Vagina (tissue), 2 donors: ENCODE measurements around the gene C17orf113. TPM values are rescaled to one million over a fixed set of nuclear protein-coding genes. Genes with fewer than 3 reads are reported as not detected.

Experiments used
- DNase-seq, 2 donors: peaks; one replicate each; pipeline ENCODE4 v3.0.0-alpha.2; 2017; ENCODE audit errors: extremely low spot score in 2 of 2
- H3K27ac ChIP-seq: fragments of 200-600 bp; sonication (generic); one replicate; pipeline ENCODE4 v1.5.1; 2019
- H3K27me3 ChIP-seq: fragments of 200-600 bp; sonication (generic); one replicate; pipeline ENCODE4 v1.5.1; 2019
- H3K36me3 ChIP-seq, 2 donors: fragments of 200-600 bp; sonication (generic); one replicate each; pipeline ENCODE4 v1.5.1; 2017 to 2019
- H3K4me1 ChIP-seq: fragments of 200-600 bp; sonication (generic); one replicate; pipeline ENCODE4 v1.5.1; 2019
- H3K4me3 ChIP-seq, 2 donors: fragments of 200-600 bp; sonication (generic); 1 replicate in 1 of 2; 2 replicates in 1 of 2; pipeline ENCODE4 v1.5.1; 2016 to 2019
- H3K9me3 ChIP-seq: fragments of 200-600 bp; sonication (generic); one replicate; pipeline ENCODE4 v1.5.1; 2019
- CTCF ChIP-seq, 3 experiments: fragments of 450-650 bp in 2 of 3; fragments of 200-600 bp in 1 of 3; sonication (generic) in 1 of 3; IDR thresholded peaks; one replicate each; pipeline ENCODE4 v1.5.1; 2017 to 2019; ENCODE audit warnings: antibody characterized with exemption in 3 of 3, mild to moderate bottlenecking in 2 of 3, moderate library complexity in 2 of 3
- POLR2A ChIP-seq, 2 donors: fragments of 450-650 bp; IDR thresholded peaks; one replicate each; pipeline ENCODE4 v1.6.1; 2017; ENCODE audit warnings: antibody characterized with exemption in 2 of 2, mild to moderate bottlenecking in 2 of 2, moderate library complexity in 2 of 2
- POLR2AphosphoS5 ChIP-seq, 2 donors: sonication (generic); formaldehyde crosslinking; IDR thresholded peaks; one replicate each; pipeline ENCODE4 v1.9.0; 2017; ENCODE audit warnings: antibody characterized with exemption in 2 of 2, mild to moderate bottlenecking in 2 of 2, low read depth in 1 of 2; ENCODE audit not compliant: insufficient read depth in 1 of 2
- intact Hi-C: fragments of 100-400 bp; cut with DNase I; formaldehyde crosslinking; loops from one replicate; pipeline ENCODE4 v1.15.1; 2023
- total RNA-seq: library from RNA; depleted of rRNA; stranded (reverse); fragments of >200 nt; gene quantifications from one replicate; pipeline ENCODE4 v1.2.3, GENCODE V29; 2016

C17orf113 gene
- total RNA-seq, 1 donor from 2014 or later = 0.49 TPM

GRCh38 chr17:42065201-42065600 is 14.8 kb upstream of the C17orf113 start:
- H3K4me3 ChIP-seq = no peak overlapping the region
- peaks cover 7% of the 10 kb centered on the region for H3K4me1 ChIP-seq
- DNase-seq = no peak
- H3K27me3 ChIP-seq = no peaks in the 10 kb centered on the region
- intact Hi-C loops = loop anchor here (5.0 kb wide), 1 partner anchor 47 kb away; the partner anchor contains the start of gene DHX58
- H3K9me3 ChIP-seq = no peaks in the 10 kb centered on the region
- H3K27ac ChIP-seq = no peak overlapping the region
- H3K36me3 ChIP-seq = no peaks in the 10 kb centered on the region
- TF ChIP-seq CTCF (IDR thresholded peaks at IDR 0.05) (no peak), POLR2A (IDR thresholded peaks at IDR 0.05) (no peak)

DNA sequence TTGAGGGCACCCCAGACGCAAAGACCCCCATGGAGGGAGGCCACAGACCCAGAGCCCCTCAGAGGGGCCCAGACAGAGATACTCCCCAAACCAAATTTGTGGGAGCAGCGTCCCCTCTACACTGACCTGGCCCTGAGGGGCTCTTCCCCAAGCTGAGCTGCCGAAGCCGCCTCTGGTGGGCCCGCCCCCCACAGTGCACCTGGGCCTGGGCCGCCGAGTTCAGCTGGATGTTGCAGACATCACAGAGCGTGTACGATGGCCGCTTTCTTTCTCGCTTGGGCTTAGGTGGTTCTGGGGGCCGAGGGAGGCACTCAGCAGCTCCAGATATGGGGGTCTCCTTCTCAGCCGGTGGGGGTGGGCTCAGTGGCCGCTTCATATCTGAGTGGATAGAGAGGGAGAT is 12.3 kb upstream of the C17orf113 start:
- no peaks in the 10 kb centered on the region for H3K27me3 ChIP-seq
- intact Hi-C loops = no loop called here
- no peak for DNase-seq

GRCh38 chr17:42061646-42062487 is 11.5 kb upstream of the C17orf113 start:
- intact Hi-C loops = no loop called here
- H3K4me1 ChIP-seq = no peaks in the 10 kb centered on the region
- TF ChIP-seq POLR2A (IDR thresholded peaks at IDR 0.05) = no peak
- TF ChIP-seq POLR2AphosphoS5 (IDR thresholded peaks at IDR 0.05; ENCODE audit: insufficient read depth in 1 of 2, low read depth in 1 of 2) = no peak
- no peak for TF ChIP-seq CTCF (IDR thresholded peaks at IDR 0.05)
- H3K4me3 ChIP-seq = no peak overlapping the region
- H3K9me3 ChIP-seq = no peaks in the 10 kb centered on the region
- DNase-seq = no peak
- H3K27ac ChIP-seq = no peak overlapping the region
- no peaks in the 10 kb centered on the region for H3K27me3 ChIP-seq
- H3K36me3 ChIP-seq = no peaks in the 10 kb centered on the region

More for the DNA sequence above, 12.3 kb upstream of the C17orf113 start:
- no peak overlapping the region for H3K27ac ChIP-seq
- no peaks in the 10 kb centered on the region for H3K4me1 ChIP-seq
- H3K36me3 ChIP-seq = no peaks in the 10 kb centered on the region
- no peaks in the 10 kb centered on the region for H3K9me3 ChIP-seq
- TF ChIP-seq POLR2AphosphoS5 (IDR thresholded peaks at IDR 0.05; ENCODE audit: insufficient read depth in 1 of 2, low read depth in 1 of 2) (no peak), CTCF (IDR thresholded peaks at IDR 0.05) (no peak), POLR2A (IDR thresholded peaks at IDR 0.05) (no peak)
- H3K4me3 ChIP-seq = no peak overlapping the region

DNA sequence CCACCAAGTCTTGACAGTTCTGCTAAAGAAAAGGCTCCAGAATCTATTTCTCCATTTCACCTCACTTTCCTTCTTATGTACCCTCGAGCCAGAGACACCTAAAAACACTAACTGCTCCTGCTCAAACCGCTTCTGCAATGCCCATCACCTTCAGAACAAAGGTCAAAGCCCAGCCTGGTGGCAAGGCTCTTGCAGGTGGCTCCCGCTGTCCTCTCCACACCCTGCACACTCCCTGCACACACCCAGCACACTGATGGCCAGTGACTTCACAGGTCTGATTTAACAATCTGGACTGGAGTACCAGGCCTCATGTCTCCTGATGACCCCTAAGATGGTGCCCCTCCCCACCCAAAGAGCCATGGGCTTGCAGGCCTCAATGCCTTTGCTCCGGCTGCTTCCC is 9.8 kb upstream of the C17orf113 start:
- no peaks in the 10 kb centered on the region for H3K27me3 ChIP-seq
- H3K4me3 ChIP-seq = no peak overlapping the region
- H3K36me3 ChIP-seq = no peaks in the 10 kb centered on the region
- intact Hi-C loops = no loop called here
- H3K4me1 ChIP-seq = no peaks in the 10 kb centered on the region
- H3K9me3 ChIP-seq = no peaks in the 10 kb centered on the region
- TF ChIP-seq CTCF (IDR thresholded peaks at IDR 0.05) (no peak), POLR2AphosphoS5 (IDR thresholded peaks at IDR 0.05; ENCODE audit: insufficient read depth in 1 of 2, low read depth in 1 of 2) (no peak), POLR2A (IDR thresholded peaks at IDR 0.05) (no peak)
- no peak overlapping the region for H3K27ac ChIP-seq
- no peak for DNase-seq

- DNase-seq = no peak
- H3K4me1 ChIP-seq = no peaks in the 10 kb centered on the region
Observed at GRCh38 chr17:42059815-42060214, 9.4 kb upstream of the C17orf113 start.

More at GRCh38 chr17:42059815-42060214, 9.4 kb upstream of the C17orf113 start:
- intact Hi-C loops = no loop called here
- H3K4me3 ChIP-seq = no peak overlapping the region
- no peaks in the 10 kb centered on the region for H3K27me3 ChIP-seq
- no peaks in the 10 kb centered on the region for H3K36me3 ChIP-seq
- no peak overlapping the region for H3K27ac ChIP-seq
- H3K9me3 ChIP-seq = no peaks in the 10 kb centered on the region
- TF ChIP-seq POLR2AphosphoS5 (IDR thresholded peaks at IDR 0.05; ENCODE audit: insufficient read depth in 1 of 2, low read depth in 1 of 2) (no peak), CTCF (IDR thresholded peaks at IDR 0.05) (no peak), POLR2A (IDR thresholded peaks at IDR 0.05) (no peak)
